KMS-11 (cell line): ENCODE data around the gene GON7.
A peak's percentile ranks its signal among the peaks of the same experiment; 100 is the strongest.
"Not testable (repeated sequence)": the region's sequence is repeated elsewhere in the genome, so short reads cannot be mapped to it uniquely, and the experiment has no call there.

Experiments
- H2AFZ ChIP-seq: fragments of 200-600 bp; sonication (generic); 2 replicates; pipeline ENCODE4 v1.6.1; 2016; ENCODE audit warnings: antibody characterized with exemption, mixed run types, low read depth
- H3K27ac ChIP-seq: fragments of 200-600 bp; sonication (generic); 2 replicates; pipeline ENCODE4 v1.6.1; 2016; ENCODE audit warnings: mild to moderate bottlenecking, mixed run types
- H3K27me3 ChIP-seq: fragments of 200-600 bp; sonication (generic); 2 replicates; pipeline ENCODE4 v1.6.1; 2017; ENCODE audit warnings: mild to moderate bottlenecking, low read depth, mixed run types, moderate library complexity; ENCODE audit not compliant: insufficient read depth
- H3K36me3 ChIP-seq: fragments of 200-600 bp; sonication (generic); 2 replicates; pipeline ENCODE4 v1.6.1; 2017; ENCODE audit warnings: mild to moderate bottlenecking, mixed run types; ENCODE audit not compliant: insufficient read depth
- H3K4me1 ChIP-seq: fragments of 200-600 bp; sonication (generic); 2 replicates; pipeline ENCODE4 v1.6.1; 2016; ENCODE audit warnings: mild to moderate bottlenecking, low read depth, mixed run types; ENCODE audit not compliant: poor library complexity, severe bottlenecking
- H3K4me2 ChIP-seq: fragments of 200-600 bp; sonication (generic); 2 replicates; pipeline ENCODE4 v1.7.0; 2016; ENCODE audit warnings: mild to moderate bottlenecking, mixed run types
- H3K4me3 ChIP-seq: fragments of 200-600 bp; sonication (generic); IDR thresholded peaks from 2 replicates; pipeline ENCODE4 v1.6.1; 2017; ENCODE audit warnings: low read depth, low read length, mixed read lengths; ENCODE audit not compliant: insufficient read depth
- H3K79me2 ChIP-seq: fragments of 200-600 bp; sonication (generic); 2 replicates; pipeline ENCODE4 v1.6.1; 2016; ENCODE audit warnings: low read depth, mixed run types; ENCODE audit not compliant: insufficient read depth
- H3K9ac ChIP-seq: fragments of 200-600 bp; sonication (generic); 2 replicates; pipeline ENCODE4 v1.6.1; 2016; ENCODE audit warnings: mild to moderate bottlenecking, mixed run types
- H4K20me1 ChIP-seq: fragments of 200-600 bp; sonication (generic); 2 replicates; pipeline ENCODE4 v1.6.1; 2016; ENCODE audit warnings: mild to moderate bottlenecking, mixed run types; ENCODE audit not compliant: insufficient read depth
- CTCF ChIP-seq: fragments of 200-600 bp; sonication (generic); conservative IDR thresholded peaks from 2 replicates; pipeline ENCODE4 v1.6.1; 2017; ENCODE audit warnings: low read depth, mild to moderate bottlenecking, antibody characterized with exemption, low read length, moderate library complexity, mixed read lengths

The GON7 gene

DNA sequence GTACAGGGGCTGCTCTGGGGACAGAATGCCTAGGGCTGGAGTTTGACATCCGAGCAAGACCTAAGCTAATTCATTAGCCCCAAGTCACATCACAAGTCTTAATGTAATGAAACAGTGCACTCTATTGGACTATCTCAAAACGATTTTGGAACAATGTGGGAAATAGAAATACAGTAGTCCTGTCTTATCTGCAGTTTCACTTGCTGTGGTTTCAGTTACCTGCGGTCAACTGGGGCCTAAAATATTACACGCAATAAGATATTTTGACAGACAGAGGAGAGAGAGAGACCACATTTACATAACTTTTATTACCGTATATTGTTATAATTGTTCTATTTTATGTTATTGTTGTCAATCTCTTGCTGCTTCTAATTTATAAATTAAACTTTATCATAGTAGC lies 43.3 kb downstream of the GON7 start:
- H3K27ac ChIP-seq: no peak overlapping the region
- H3K4me1 ChIP-seq: peaks cover 12% of the 10 kb centered on the region
- no peaks in the 10 kb centered on the region for H3K27me3 ChIP-seq
- no peak overlapping the region for H2AFZ ChIP-seq
- no peaks in the 10 kb centered on the region for H3K79me2 ChIP-seq
- no peaks in the 10 kb centered on the region for H4K20me1 ChIP-seq
- H3K9ac ChIP-seq: no peak overlapping the region
- no peak overlapping the region for H3K4me2 ChIP-seq
- H3K36me3 ChIP-seq: no peaks in the 10 kb centered on the region
- no peak for TF ChIP-seq CTCF
- H3K4me3 ChIP-seq: no peak overlapping the region

DNA sequence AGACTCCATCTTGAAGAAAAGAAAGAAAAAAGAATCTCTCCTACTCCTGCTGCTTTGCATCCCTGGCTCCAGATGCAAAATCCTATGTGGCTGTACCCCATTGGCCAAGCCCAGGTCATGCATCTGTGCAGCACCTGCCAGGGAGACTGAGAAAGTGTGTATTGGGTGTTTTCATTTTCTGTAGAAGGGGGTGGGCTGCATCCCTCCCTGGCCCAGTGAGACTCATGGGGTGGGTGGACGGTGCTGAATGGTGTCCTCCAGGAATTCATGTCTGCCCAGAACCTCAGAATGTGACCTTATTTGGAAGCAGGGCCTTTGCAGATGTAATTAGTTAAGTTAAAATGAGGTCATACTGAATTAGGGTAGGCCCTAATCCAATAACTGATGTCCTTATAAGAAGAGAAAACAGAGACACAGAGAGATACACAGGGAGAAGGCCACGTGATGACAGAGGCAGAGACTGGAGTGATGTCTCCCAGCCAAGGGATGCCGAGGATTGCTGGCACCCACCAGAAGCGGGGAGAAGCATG lies 45.4 kb downstream of the GON7 start:
- Histone ChIP-seq H3K79me2 (no peaks in the 10 kb centered on the region), H3K9ac (no peak overlapping the region), H4K20me1 (no peaks in the 10 kb centered on the region), H3K4me3 (no peak overlapping the region), H3K27me3 (no peaks in the 10 kb centered on the region), H3K4me2 (no peak overlapping the region), H3K4me1 (peaks cover 12% of the 10 kb centered on the region), H2AFZ (no peak overlapping the region), H3K27ac (no peak overlapping the region), H3K36me3 (no peaks in the 10 kb centered on the region)
- TF ChIP-seq CTCF: no peak

DNA sequence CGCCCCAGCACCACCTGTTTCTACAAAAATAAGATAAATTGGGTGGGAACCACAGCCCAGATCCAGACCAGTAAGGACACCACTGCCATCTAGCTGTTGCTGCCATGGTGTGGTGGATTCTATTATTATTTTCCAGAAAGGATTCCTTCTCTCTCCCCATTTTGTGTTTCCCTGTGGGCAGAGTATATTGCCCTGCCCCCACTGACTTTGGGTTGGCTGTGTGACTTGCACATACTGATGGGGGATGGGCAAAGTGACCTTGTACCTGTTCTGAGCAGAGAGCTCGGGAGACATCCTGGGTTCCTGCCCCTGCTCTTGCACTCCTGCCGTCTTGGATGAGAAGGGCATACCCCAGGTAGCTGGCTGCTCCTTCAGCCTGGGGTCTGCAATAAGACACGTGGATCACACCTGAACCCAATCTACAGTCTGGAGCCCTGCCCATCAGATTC lies 46.5 kb downstream of the GON7 start:
- no peaks in the 10 kb centered on the region for H3K79me2 ChIP-seq
- H3K9ac ChIP-seq: no peak overlapping the region
- H3K27me3 ChIP-seq: no peaks in the 10 kb centered on the region
- H3K4me1 ChIP-seq: peaks cover 12% of the 10 kb centered on the region
- TF ChIP-seq CTCF: 0 out of 2 replicates have a peak, but pooled peaks have one; percentile 30
- no peaks in the 10 kb centered on the region for H3K36me3 ChIP-seq
- no peak overlapping the region for H3K4me3 ChIP-seq
- no peak overlapping the region for H3K4me2 ChIP-seq
- no peak overlapping the region for H2AFZ ChIP-seq
- H3K27ac ChIP-seq: no peak overlapping the region
- H4K20me1 ChIP-seq: no peaks in the 10 kb centered on the region

DNA sequence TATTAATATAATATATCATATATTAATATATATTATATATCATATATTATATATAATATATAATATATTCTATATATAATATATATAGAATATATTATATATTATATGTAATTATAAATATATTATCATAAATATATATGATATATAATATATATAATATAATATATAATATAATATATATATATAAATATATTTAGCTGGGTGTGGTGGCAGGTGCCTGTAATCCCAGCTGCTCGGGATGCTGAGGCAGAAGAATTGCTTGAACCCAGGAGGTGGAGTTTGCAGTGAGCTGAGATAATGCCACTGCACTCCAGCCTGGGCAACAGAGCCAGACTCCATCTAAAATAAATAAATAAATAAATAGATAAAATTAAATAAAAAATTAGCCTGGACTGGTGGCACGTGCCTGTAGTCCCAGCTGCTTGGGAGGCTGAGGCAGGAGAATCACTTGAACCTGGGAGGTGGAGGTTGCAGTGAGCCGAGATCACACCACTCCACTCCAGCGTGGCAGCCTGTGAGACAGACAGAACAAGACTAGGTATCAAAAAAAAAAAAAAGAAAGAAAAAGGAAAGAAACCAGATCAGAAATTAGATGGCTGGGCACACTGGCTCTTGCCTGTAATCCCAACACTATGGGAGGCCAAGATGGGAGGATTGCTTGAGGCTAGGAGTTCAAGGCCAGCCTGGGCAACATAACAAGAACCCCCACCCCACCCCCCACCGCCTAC lies 47.1 kb downstream of the GON7 start:
- H3K27ac ChIP-seq, H3K36me3 ChIP-seq, H4K20me1 ChIP-seq, H2AFZ ChIP-seq, H3K79me2 ChIP-seq, H3K9ac ChIP-seq, H3K4me3 ChIP-seq, H3K4me2 ChIP-seq, H3K27me3 ChIP-seq: not testable (repeated sequence)
- peaks cover 12% of the 10 kb centered on the region for H3K4me1 ChIP-seq

DNA sequence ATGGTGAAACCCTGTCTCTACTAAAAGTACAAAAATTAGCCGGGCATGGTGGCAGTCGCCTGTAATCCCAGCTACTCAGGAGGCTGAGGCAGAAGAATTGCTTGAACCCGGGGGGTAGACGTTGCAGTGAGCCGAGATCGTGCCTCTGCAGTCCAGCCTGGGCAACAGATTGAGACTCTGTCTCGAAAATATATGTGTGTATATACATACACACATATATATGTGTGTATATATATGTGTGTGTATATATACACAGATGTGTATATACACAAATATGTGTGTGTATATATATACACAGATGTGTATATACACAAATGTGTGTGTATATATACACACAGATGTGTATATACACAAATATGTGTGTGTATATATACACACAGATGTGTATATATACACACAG lies 48.5 kb downstream of the GON7 start:
- not testable (repeated sequence) for H3K4me3 ChIP-seq, H3K9ac ChIP-seq, H3K27me3 ChIP-seq, H4K20me1 ChIP-seq, H3K79me2 ChIP-seq, H3K4me1 ChIP-seq, H3K4me2 ChIP-seq, H3K36me3 ChIP-seq, H3K27ac ChIP-seq, H2AFZ ChIP-seq
